Measurements from ENCODE around the gene RGCC. TPM values are rescaled to one million over a fixed set of nuclear protein-coding genes. Genes with fewer than 3 reads are reported as not detected.

The RGCC gene
- total and polyA plus RNA-seq, 9 of the 15 experiments (the other 6 are each of a cell fraction or from before 2014, with no cell fraction given), result 0.51 to 10.4 (median 5.8) TPM

GRCh38 chr13:41513600-41513999 is 56.2 kb downstream of the RGCC start:
- Histone ChIP-seq H3K9me3 (replicated peaks; ENCODE audit: control insufficient read depth, insufficient read depth, low read depth, low read length) (no peaks in the 10 kb centered on the region), H3K27ac (ENCODE audit: extremely low read depth, low read depth, low read length) (no peak overlapping the region), H3K4me3 (no peak overlapping the region), H3K4me2 (ENCODE audit: insufficient read depth, low read length) (no peak overlapping the region), H2AFZ (ENCODE audit: low read depth, low read length) (no peak overlapping the region), H3K9ac (ENCODE audit: insufficient read depth in 1 of 2, low read depth in 2 of 2, low read length in 2 of 2) (no peak overlapping the region), H3K4me1 (replicated peaks in 1 of 2; ENCODE audit: control insufficient read depth in 2 of 2, insufficient read depth in 2 of 2, low read length in 2 of 2) (peaks cover 0 to 6% of the 10 kb centered on the region in 2 experiments; a peak in 2 of 5 replicates), H3K79me2 (ENCODE audit: control insufficient read depth, insufficient read depth, low read length) (no peaks in the 10 kb centered on the region), H3K9me1 (ENCODE audit: control insufficient read depth, insufficient read depth, low read length) (peaks cover 3% of the 10 kb centered on the region), H3K27me3 (ENCODE audit: control insufficient read depth in 2 of 2, insufficient read depth in 2 of 2, low read length in 2 of 2) (no peaks in the 10 kb centered on the region; a peak in 1 of 5 replicates), H3K36me3 (ENCODE audit: control insufficient read depth, insufficient read depth, low read length) (no peaks in the 10 kb centered on the region), H4K20me1 (replicated peaks; ENCODE audit: control insufficient read depth, insufficient read depth, low read length) (no peaks in the 10 kb centered on the region)
- DNase-seq (ENCODE audit: extremely low read depth in 1 of 4, low spot score in 3 of 4) (no peak), FAIRE-seq (no peak), ATAC-seq (no peak)
- WGBS (ENCODE audit: insufficient coverage, low coverage, missing lambda C conversion rate), result 66% methylated on average over 9 of the region's 11 CpGs
- ChIA-PET POLR2A (no interaction called here), CTCF (ENCODE audit: low intra/inter-chr PET ratio) (no interaction called here)
- intact Hi-C loops (cut with micrococcal nuclease), result no loop called here
- TF ChIP-seq PRMT5 (CRISPR knock-in tag; IDR thresholded peaks at IDR 0.05) (no peak), ZNF79 (CRISPR knock-in tag; IDR thresholded peaks at IDR 0.05; ENCODE audit: low read depth) (no peak), KLF13 (tag; IDR thresholded peaks at IDR 0.05; ENCODE audit: borderline replicate concordance, low read depth) (no peak), DACH1 (IDR thresholded peaks at IDR 0.05; ENCODE audit: partially characterized antibody) (no peak), GATAD2A (IDR thresholded peaks at IDR 0.05) (no peak), ZNF23 (CRISPR knock-in tag; IDR thresholded peaks at IDR 0.05) (no peak), ZNF224 (CRISPR knock-in tag; IDR thresholded peaks at IDR 0.05) (no peak), MTA3 (IDR thresholded peaks at IDR 0.05; ENCODE audit: borderline replicate concordance) (no peak), ZNF778 (CRISPR knock-in tag; IDR thresholded peaks at IDR 0.05) (no peak), CCNT2 (IDR thresholded peaks at IDR 0.05; ENCODE audit: borderline replicate concordance, extremely low read depth, insufficient read length, low read depth, low read length) (no peak), CCAR2 (IDR thresholded peaks at IDR 0.05; ENCODE audit: low read depth, low read length) (no peak), XRCC3 (IDR thresholded peaks at IDR 0.05) (no peak), ZNF263 (CRISPR knock-in tag; IDR thresholded peaks at IDR 0.05; ENCODE audit: borderline replicate concordance) (no peak), ZBTB1 (CRISPR knock-in tag; IDR thresholded peaks at IDR 0.05; ENCODE audit: borderline replicate concordance, low read depth) (no peak), SUPT5H (IDR thresholded peaks at IDR 0.05) (no peak), THRB (CRISPR knock-in tag; conservative IDR thresholded peaks at IDR 0.05) (no peak), ETV5 (CRISPR knock-in tag; IDR thresholded peaks at IDR 0.05; ENCODE audit: low read depth) (no peak)
- no TSS peak for BruUV-seq (replicated peaks)
- in situ Hi-C loops (cut with MboI), result no loop called here

Measured in K562 (cell line).